ENCODE data around the gene IL22RA1. TPM values are rescaled to one million over a fixed set of nuclear protein-coding genes. Genes with fewer than 3 reads are reported as not detected.

The IL22RA1 gene
- total RNA-seq, 2 donors from 2014 or later = 0.09 to 0.26 TPM

Other genes starting within 250 kb of the IL22RA1 start
- not detected for gene CNR2, start 229.8 kb downstream of the IL22RA1 start, total RNA-seq
- gene PNRC2, start 183.3 kb downstream of the IL22RA1 start, total RNA-seq = 10 to 100 TPM; 84.2 to 89.2 TPM
- 10 to 100 TPM; 49.5 to 59.3 TPM for gene SRSF10, start 162.8 kb downstream of the IL22RA1 start, total RNA-seq
- 100 to 1,000 TPM; 160 to 224 TPM for gene MYOM3, start 31.0 kb downstream of the IL22RA1 start, total RNA-seq
- gene IFNLR1, start 44.1 kb upstream of the IL22RA1 start, total RNA-seq = 1 to 10 TPM; 4.0 to 5.9 TPM
- gene GRHL3, start 176.2 kb upstream of the IL22RA1 start, total RNA-seq = under 1 TPM in 1 of 2 donors, not detected in 1; 0.26 TPM

All from left cardiac atrium (tissue), 2 donors.